Islet precursor cell (in vitro differentiated cells): ENCODE measurements around the gene SLC1A2.

Source experiments
- DNase-seq: peaks from one replicate; pipeline ENCODE4 v3.0.0-alpha.2; 2018

The SLC1A2 gene

GRCh38 chr11:35412285-35412684, 7.1 kb downstream of the SLC1A2 start:
- DNase-seq, result no peak

DNA sequence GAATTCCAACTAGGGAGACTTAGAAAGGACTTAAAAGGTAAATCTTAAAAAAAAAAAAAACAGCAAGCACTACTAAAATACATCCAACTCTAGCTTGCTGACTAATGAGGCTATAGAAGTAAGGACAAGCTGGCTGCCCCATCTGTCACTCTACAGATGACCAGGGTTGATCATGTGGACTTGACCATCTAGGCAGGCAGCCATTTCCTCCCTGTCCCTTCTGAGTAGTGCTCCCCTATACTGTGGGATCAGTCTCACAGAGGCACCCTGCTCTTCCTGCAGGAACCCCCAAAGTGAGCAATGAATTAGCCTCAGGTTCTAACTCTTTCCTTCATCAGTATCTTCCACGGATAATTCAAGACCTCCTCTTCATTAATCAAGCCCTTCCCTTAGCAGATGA, 12.3 kb downstream of the SLC1A2 start:
- no peak for DNase-seq

GRCh38 chr11:35404388-35404775, 15.0 kb downstream of the SLC1A2 start:
- DNase-seq, result peak; percentile 82

GRCh38 chr11:35403765-35404387, 15.5 kb downstream of the SLC1A2 start:
- DNase-seq, result no peak

DNA sequence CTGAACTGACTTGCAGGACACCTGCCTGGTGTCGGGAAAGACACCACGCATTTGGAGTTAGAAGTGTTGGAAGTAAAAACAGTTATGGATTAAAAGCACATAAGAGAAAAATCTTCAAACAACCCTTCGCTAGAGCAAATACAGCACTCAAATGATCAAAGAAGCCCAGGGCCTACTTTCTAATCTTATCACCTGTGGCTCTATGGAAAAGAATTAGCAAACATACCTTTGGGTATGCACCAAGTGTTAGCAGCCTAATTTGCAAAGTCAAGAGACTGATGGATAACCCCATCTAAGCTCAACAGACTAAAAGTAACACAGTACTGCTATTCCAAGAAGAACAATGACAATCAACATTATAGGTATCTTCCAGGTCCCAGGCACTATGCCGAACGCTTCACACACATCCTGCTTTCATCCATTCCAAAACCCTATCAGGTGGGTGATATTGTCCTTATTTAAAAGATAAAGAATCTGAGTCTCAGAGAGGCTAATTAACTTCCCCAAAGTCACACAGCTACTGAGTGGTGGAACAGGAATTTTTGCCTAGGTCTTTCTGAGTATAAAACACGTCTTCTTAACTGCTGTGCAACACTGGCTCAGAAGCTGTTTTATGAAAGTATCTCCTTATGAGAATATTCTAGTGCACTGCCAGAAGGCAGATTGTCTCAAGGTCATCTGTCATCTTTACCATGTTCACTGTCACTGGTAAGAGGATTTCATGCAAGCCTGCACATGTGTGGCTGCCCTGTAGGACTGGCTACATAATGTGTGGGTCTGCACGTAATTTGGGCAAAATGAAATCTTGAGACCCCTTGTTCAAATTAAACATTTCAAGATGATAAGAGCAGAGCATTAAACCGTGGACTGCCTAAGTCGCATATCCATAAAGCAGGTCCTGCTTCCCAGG, 16.4 kb downstream of the SLC1A2 start:
- no peak for DNase-seq

GRCh38 chr11:35398881-35399280, 20.5 kb downstream of the SLC1A2 start:
- DNase-seq, result no peak

GRCh38 chr11:35394941-35395340, 24.4 kb downstream of the SLC1A2 start:
- no peak for DNase-seq

DNA sequence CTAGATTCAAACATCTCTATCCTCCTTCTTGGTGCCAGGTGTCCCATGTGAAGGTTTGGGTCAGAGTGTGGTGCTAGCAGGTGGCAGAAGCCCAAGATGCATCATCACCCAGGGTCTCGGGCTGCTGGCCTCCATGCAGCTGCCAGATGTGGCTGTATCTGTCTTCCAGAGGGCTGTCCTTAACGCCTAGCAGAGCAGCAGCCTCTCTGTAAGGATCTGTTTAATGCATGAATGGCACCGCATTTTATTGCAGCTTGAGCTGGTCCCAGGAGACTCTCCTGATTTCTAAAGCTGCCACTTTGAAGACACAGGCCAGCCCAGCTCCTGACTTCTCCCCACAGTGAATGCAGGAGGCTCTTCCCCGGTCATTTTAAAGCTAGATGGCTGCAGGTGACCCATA, 26.3 kb downstream of the SLC1A2 start:
- DNase-seq, result no peak

DNA sequence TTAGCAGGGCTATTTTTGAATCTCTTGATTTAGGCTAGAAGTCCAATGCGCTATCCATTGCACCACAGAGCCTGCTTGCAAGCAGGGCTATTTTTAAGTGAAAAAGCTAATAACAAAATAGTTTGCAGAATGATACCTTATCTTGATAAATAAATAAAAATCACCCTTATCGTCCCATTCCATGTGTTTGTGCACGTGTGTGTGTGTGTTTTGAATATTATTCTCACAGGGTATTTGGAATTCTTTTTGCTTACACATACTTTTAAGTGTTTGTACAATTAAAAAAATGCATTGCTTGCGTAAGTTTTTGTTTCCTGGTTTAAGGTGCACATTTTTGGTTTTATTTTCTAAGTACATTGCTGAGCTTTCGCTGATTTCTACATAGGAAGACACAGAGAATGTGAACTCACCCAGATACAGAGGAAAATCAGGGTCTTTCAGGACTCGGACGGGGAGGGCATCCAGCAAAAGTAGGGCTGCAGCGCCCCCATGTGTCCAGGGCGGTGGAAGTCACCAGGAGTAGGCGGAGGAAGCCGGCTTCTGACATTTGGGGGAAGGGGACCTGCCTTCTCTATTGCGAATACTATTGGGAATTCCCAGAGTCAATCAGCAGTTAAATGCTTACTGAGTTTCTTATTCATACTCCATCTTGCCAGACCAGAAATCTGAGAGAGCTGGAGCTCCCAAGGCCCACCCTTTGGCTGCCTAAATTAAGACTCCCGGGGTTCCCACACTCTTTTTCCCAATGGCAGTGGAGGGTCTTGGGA, 27.3 kb downstream of the SLC1A2 start:
- DNase-seq, result peak; percentile 89

- DNase-seq, result no peak
Observed at GRCh38 chr11:35390737-35391682, 28.3 kb downstream of the SLC1A2 start.

DNA sequence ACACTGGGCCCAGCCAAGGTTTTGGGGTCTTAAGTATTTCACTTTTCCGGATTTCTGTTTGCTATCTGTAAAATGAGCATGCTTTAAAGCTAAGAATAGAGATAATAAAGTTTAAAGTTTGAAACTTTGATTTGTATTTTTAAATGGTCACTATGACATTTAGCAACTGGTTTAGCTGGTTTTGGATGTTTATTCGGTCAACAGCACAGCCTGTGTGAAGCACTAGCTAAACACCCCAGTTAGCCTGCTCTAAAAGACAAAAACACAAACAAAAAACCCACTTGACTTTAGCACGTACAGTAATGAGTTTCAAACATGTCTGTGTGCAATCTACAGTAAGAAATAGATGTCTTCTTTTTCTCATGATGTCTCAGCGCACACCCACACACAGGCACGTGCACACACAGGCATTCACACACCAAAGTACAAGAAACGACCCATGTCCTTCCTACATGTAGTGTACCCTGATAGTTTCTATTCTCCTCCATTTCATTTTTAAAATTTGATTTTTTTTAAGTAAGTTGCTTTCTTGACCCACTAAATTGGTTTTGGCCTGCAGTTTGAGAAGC, 29.4 kb downstream of the SLC1A2 start:
- no peak for DNase-seq

DNA sequence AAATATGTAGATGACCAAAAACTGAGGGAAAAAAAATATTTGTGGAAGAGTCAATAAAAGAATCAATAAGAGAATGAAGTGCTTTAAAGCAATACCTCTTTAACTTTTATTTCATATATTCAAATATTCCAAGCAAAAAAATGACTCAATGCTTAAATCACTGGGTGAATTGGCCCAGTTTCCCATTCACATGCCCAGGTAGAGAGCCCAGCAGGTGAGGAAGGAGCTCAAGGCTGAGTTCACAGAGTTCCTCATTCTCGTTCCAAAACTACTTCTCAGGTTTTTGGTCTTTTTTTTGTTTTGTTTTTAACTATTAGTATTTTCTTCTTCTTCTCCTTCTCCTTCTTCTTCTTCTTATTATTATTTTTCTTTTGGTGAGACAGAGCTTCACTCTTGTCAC, 30.2 kb downstream of the SLC1A2 start:
- no peak for DNase-seq

DNA sequence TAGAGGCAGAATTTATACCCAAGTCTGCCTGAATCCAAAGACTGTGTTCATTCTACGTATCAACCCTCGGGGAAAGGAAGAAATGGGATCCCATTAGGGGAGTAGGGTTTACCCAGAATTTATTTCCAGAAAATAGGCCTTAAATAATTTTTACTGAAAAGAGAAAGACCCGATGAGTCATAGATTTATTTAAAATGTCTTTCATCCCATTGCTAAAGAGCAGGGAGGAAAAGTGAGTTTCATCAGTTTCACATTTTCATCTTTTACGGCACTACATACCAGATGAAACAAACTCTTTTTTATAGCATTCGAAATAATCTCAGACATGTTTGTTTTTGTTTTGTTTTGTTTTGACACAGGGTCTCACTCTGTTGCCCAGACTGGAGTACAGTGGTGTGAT, 31.3 kb downstream of the SLC1A2 start:
- DNase-seq, result no peak

GRCh38 chr11:35387111-35387982, 32.0 kb downstream of the SLC1A2 start:
- no peak for DNase-seq

DNA sequence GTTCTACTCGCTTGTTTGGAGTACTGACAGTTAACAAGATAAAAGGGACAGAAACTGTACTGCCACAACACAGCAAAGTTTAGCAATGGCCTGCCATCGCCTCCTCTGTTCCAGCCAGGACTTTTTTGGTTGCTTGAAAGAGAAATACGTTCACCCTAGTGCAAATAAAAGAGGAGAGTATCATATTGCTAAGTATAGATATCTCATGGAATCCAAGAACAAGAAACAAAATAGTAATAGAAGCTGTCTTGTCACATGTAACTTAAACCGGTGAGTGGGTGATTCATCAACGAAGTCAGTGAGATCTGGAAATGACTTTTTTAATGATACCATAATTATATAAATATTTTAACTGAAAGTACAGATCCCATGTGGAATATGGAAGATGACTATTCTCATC, 35.4 kb downstream of the SLC1A2 start:
- DNase-seq, result no peak

DNA sequence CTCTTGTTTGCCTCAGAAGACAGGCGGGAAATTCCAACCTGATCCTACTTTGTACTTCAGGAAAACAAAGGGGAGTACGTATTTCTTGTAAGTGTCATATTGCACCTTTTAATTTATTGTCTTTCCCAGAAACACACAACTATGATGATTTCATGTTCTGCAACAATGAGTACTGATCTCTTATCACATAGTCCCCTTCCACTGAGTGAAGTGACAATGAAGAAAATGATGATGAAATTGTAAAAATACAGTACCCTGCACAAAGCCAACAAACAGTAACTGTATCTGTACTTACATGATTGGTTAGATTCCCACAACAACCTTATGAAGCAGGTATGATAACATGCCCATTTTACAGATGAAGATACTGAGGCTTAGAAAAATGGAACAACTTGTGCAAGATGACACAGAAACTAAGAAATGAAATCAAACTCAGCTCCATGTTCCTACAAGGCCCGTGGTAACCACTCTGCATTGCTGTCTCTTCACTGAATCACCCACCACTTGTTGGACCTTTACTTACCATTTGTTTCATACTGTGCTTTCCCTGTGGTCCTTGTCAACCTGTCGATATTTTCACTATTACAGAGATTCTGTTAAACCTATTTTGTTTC, 37.5 kb downstream of the SLC1A2 start:
- DNase-seq, result no peak

- DNase-seq, result no peak
Observed at GRCh38 chr11:35380603-35381002, 38.8 kb downstream of the SLC1A2 start.

DNA sequence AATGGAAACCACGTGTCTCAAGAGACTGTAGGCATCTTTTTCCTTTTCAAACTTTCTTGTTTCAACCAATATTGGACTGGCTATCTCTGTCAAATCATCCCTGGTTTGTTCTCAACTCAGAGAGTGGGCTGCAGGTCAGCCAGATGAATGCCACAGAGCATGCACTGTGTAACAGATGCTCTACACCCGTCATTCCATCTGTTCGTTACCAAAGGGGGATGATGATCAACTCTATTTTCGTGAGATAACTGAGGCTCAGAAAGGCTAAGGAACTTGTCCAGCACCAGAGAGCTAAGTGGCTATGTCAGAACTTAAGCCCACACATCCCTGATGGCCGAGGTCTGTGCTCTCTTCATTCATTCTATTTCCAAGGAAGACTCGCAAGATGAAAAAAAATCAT, 42.1 kb downstream of the SLC1A2 start:
- no peak for DNase-seq

DNA sequence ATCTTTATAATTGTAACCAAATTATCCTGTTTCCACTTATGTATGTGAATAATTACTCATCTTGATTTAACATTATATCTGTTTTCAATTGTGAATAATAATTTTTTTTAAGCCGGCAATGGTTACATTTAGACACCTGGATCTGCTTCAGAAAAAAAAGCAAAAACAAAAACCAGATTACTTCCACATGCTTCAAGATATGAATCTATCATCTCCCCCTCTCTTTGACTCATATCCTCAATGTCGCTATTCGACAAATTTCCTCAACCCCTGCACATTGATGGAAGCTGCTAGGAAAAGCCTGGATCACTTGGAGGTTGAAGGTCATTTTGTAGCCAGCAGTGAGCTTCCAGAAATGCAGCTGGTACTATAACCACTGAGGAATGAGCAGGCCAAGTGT, 42.7 kb downstream of the SLC1A2 start:
- no peak for DNase-seq

DNA sequence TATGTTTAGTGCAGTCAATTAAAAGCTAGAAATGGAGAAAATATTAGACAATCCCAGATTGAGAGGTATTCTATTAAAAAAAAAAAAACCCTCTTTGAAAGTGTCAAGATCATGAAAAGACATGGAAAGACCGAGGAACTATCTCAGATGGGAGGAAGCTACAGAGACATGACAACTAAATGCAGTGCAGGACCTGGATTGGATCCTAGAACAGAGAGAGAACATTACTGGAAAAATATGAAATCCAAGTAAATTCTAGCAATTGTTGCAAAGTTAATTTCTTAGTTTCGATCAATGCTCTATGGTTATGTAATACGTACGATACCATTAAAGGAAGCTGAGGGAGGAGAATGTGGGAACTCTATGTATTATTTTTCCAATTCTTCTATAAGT, 43.2 kb downstream of the SLC1A2 start:
- no peak for DNase-seq
